HT-29 (cell line): ENCODE measurements around the gene ACAP3. TPM values are rescaled to one million over a fixed set of nuclear protein-coding genes. Genes with fewer than 3 reads are reported as not detected.

ENCODE experiments used
- DNase-seq: peaks from one replicate; pipeline ENCODE4 v3.0.0-alpha.2; 2015; ENCODE audit warnings: low spot score
- total RNA-seq: library from RNA; depleted of rRNA; stranded (reverse); fragments of >200 nt; shearing (Covaris generic); gene quantifications from 2 replicates; pipeline ENCODE4 v1.2.3, GENCODE V29; 2014; rRNA removed

The ACAP3 gene
- 104 and 113 TPM in 2 replicates for total RNA-seq

- peak; percentile 93 for DNase-seq
Measured at GRCh38 chr1:1307923-1308755, at the start of gene ACAP3, which contains the start of gene PUSL1. Gene ACAP3 (minus strand): TSS chr1:1307930. CDS start chr1:1307815, 115 bp downstream. Gene PUSL1 (plus strand): TSS chr1:1308597. CDS start chr1:1308644, 47 bp downstream.

- DNase-seq, result no peak
Measured at GRCh38 chr1:1356796-1357401, 49.2 kb upstream of the ACAP3 start.

GRCh38 chr1:1356166-1356795 is 48.6 kb upstream of the ACAP3 start:
- no peak for DNase-seq

- no peak for DNase-seq
Measured at GRCh38 chr1:1355416-1355815, 47.7 kb upstream of the ACAP3 start.

- no peak for DNase-seq
Measured at GRCh38 chr1:1354271-1355247, 46.8 kb upstream of the ACAP3 start.

- no peak for DNase-seq
Measured at GRCh38 chr1:1353389-1354151, 45.8 kb upstream of the ACAP3 start.

GRCh38 chr1:1352786-1353388 is 45.2 kb upstream of the ACAP3 start:
- no peak for DNase-seq

- no peak for DNase-seq
Measured at GRCh38 chr1:1351511-1352427, 44.0 kb upstream of the ACAP3 start.

GRCh38 chr1:1349256-1350012 is 41.7 kb upstream of the ACAP3 start, which contains the start of gene DVL1:
Gene DVL1 (minus strand): TSS chr1:1349418. CDS start chr1:1349065, 353 bp downstream.
- DNase-seq, result no peak

- no peak for DNase-seq
Measured at GRCh38 chr1:1348420-1349255, 40.9 kb upstream of the ACAP3 start.

- peak; percentile 74 for DNase-seq
Measured at GRCh38 chr1:1347663-1348419, 40.1 kb upstream of the ACAP3 start.

GRCh38 chr1:1347026-1347595 is 39.4 kb upstream of the ACAP3 start:
- DNase-seq, result no peak

- DNase-seq, result no peak
Measured at GRCh38 chr1:1346501-1346890, 38.8 kb upstream of the ACAP3 start.

- no peak for DNase-seq
Measured at GRCh38 chr1:1345860-1346500, 38.2 kb upstream of the ACAP3 start.

- peak; percentile 69 for DNase-seq
Measured at GRCh38 chr1:1345384-1345783, 37.7 kb upstream of the ACAP3 start.
